MCF 10A (cell line): ENCODE data around the gene RPRML. TPM values are rescaled to one million over a fixed set of nuclear protein-coding genes. Genes with fewer than 3 reads are reported as not detected.
"Not testable (repeated sequence)": the region's sequence is repeated elsewhere in the genome, so short reads cannot be mapped to it uniquely, and the experiment has no call there.

Experiments
- BruUV-seq: library from RNA; stranded (reverse); fragments of 400-500 nt; replicated peaks from 2 replicates; lab custom pipeline; 2021; lab: Mats Ljungman, UMichigan
- CTCF ChIA-PET: fragments of 300-600 bp; sonication (Branson Sonifier 250); formaldehyde crosslinking; extraction: SDS; loops from one replicate; lab custom pipeline; 2021; ENCODE audit warnings: antibody characterized with exemption, inconsistent platforms; lab: Yijun Ruan, JAX
- POLR2A ChIA-PET: fragments of 300-600, 350-650 bp; sonication (Branson Sonifier 250); formaldehyde crosslinking; extraction: SDS; loops from one replicate; lab custom pipeline; 2020; ENCODE audit warnings: antibody characterized with exemption, inconsistent platforms; lab: Yijun Ruan, JAX
- DNase-seq: peaks from one replicate; pipeline ENCODE4 v3.0.0-alpha.2; 2018; ENCODE audit not compliant: unreplicated experiment
- H3K27ac Mint-ChIP-seq: one replicate; pipeline ENCODE4 v1.8.0; 2022; ENCODE audit warnings: mild to moderate bottlenecking, low read depth, mixed read lengths; ENCODE audit not compliant: unreplicated experiment
- H3K27me3 Mint-ChIP-seq: one replicate; pipeline ENCODE4 v1.8.0; 2022; ENCODE audit warnings: mixed read lengths; ENCODE audit not compliant: insufficient read depth, unreplicated experiment
- H3K36me3 Mint-ChIP-seq: one replicate; pipeline ENCODE4 v1.8.0; 2022; ENCODE audit warnings: mild to moderate bottlenecking, moderate library complexity, mixed read lengths; ENCODE audit not compliant: insufficient read depth, unreplicated experiment
- H3K4me1 Mint-ChIP-seq: one replicate; pipeline ENCODE4 v1.8.0; 2022; ENCODE audit warnings: mixed read lengths; ENCODE audit not compliant: insufficient read depth, unreplicated experiment
- H3K4me3 Mint-ChIP-seq: one replicate; pipeline ENCODE4 v1.8.0; 2022; ENCODE audit warnings: mild to moderate bottlenecking, moderate library complexity, mixed read lengths; ENCODE audit not compliant: unreplicated experiment
- H3K9me3 Mint-ChIP-seq: one replicate; pipeline ENCODE4 v1.8.0; 2022; ENCODE audit warnings: mixed read lengths; ENCODE audit not compliant: unreplicated experiment
- CTCF ChIP-seq: fragments of 200-600 bp; IDR thresholded peaks from one replicate; pipeline ENCODE4 v1.8.0; 2022; ENCODE audit warnings: antibody characterized with exemption, mild to moderate bottlenecking; ENCODE audit not compliant: unreplicated experiment
- intact Hi-C: fragments of 100-400 bp; cut with micrococcal nuclease; formaldehyde crosslinking; loops from 2 replicates; pipeline ENCODE4 v1.14.1; 2022
- total RNA-seq: library from RNA; stranded (reverse); gene quantifications from 2 replicates; pipeline ENCODE4 v1.2.3, GENCODE V29; 2022

Gene RPRML
- total RNA-seq, 1 experiment from 2014 or later: not detected

- no peak overlapping the region for H3K27ac Mint-ChIP-seq
- no peak for DNase-seq
- intact Hi-C loops: no loop called here
- no TSS peak for BruUV-seq
- H3K36me3 Mint-ChIP-seq: no peaks in the 10 kb centered on the region
- H3K27me3 Mint-ChIP-seq: peaks cover 2% of the 10 kb centered on the region
- ChIA-PET CTCF (no interaction called here), POLR2A (no interaction called here)
- no peak overlapping the region for H3K4me3 Mint-ChIP-seq
- peaks cover 6% of the 10 kb centered on the region for H3K4me1 Mint-ChIP-seq
- no peak for TF ChIP-seq CTCF
- H3K9me3 Mint-ChIP-seq: no peaks in the 10 kb centered on the region
These were observed 15.9 kb upstream of the RPRML start for GRCh38 chr17:46994993-46995392.

- Mint-ChIP-seq H3K27ac (no peak overlapping the region), H3K9me3 (no peaks in the 10 kb centered on the region), H3K36me3 (no peaks in the 10 kb centered on the region), H3K4me1 (peaks cover 6% of the 10 kb centered on the region), H3K4me3 (no peak overlapping the region), H3K27me3 (peaks cover 27% of the 10 kb centered on the region)
- intact Hi-C loops: no loop called here
- TF ChIP-seq CTCF: no peak
- CTCF ChIA-PET: interaction anchor here (0.7 to 1.9 kb wide), 2 partner anchors 9 to 805 kb away, joined by 3 to 8 read pairs; no protein-coding TSS in a partner anchor
- BruUV-seq: no TSS peak
- no peak for DNase-seq
- POLR2A ChIA-PET: interaction anchor here (0.5 kb wide), 1 partner anchor 75 kb away, joined by 3 read pairs; no protein-coding TSS in a partner anchor
These were observed 12.6 kb upstream of the RPRML start for GRCh38 chr17:46991617-46992016.

- ChIA-PET CTCF (interaction anchor here (0.6 to 1.0 kb wide), 3 partner anchors 12 to 49 kb away, joined by 3 to 4 read pairs (median 4); no protein-coding TSS in a partner anchor), POLR2A (no interaction called here)
- no peak for TF ChIP-seq CTCF
- H3K4me3 Mint-ChIP-seq: no peak overlapping the region
- intact Hi-C loops: no loop called here
- H3K9me3 Mint-ChIP-seq: no peaks in the 10 kb centered on the region
- no peak overlapping the region for H3K27ac Mint-ChIP-seq
- H3K36me3 Mint-ChIP-seq: no peaks in the 10 kb centered on the region
- H3K27me3 Mint-ChIP-seq: peaks cover 29% of the 10 kb centered on the region
- H3K4me1 Mint-ChIP-seq: no peaks in the 10 kb centered on the region
- DNase-seq: no peak
- BruUV-seq: no TSS peak
These were observed 10.8 kb upstream of the RPRML start for GRCh38 chr17:46989637-46990431.

DNA sequence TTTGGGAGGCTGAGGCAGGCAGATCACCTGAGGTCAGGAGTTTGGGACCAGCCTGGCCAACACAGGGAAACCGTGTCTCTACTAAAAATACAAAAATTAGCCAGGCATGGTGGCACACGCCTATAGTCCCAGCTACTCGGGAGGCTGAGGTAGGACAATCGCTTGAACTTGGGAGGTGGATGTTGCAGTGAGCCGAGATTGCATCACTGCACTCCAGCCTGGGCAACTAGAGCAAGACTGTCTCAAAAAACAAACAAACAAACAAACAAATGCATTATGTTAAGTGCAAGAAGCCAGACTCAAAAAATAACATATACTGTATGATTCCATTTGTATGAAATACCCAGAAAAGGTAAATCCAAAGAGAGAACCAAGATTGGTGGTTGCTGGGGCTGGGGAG lies 8.9 kb upstream of the RPRML start:
- intact Hi-C loops, BruUV-seq: not testable (repeated sequence)
- peaks cover 44% of the 10 kb centered on the region for H3K27me3 Mint-ChIP-seq

More for the DNA sequence above, 8.9 kb upstream of the RPRML start:
- H3K9me3 Mint-ChIP-seq, H3K36me3 Mint-ChIP-seq, POLR2A ChIA-PET, H3K27ac Mint-ChIP-seq, CTCF ChIA-PET, H3K4me1 Mint-ChIP-seq, H3K4me3 Mint-ChIP-seq, DNase-seq: not testable (repeated sequence)
